GM19328 (cell line): ENCODE data around the gene ANGPTL4.
"Not testable (repeated sequence)": the region's sequence is repeated elsewhere in the genome, so short reads cannot be mapped to it uniquely, and the experiment has no call there.

Experiments used
- ATAC-seq: cut with Tn5 transposase; IDR thresholded peaks from one replicate; pipeline ENCODE4 v1.9.1; 2021; ENCODE audit warnings: mild to moderate bottlenecking, moderate library complexity; ENCODE audit not compliant: unreplicated experiment

The ANGPTL4 gene

GRCh38 chr19:8334458-8335342 lies 29.3 kb upstream of the ANGPTL4 start:
- ATAC-seq, result no peak

- no peak for ATAC-seq
These were observed 28.4 kb upstream of the ANGPTL4 start for GRCh38 chr19:8335343-8336071.

GRCh38 chr19:8336072-8336569 lies 27.8 kb upstream of the ANGPTL4 start:
- no peak for ATAC-seq

- no peak for ATAC-seq
These were observed 27.3 kb upstream of the ANGPTL4 start for GRCh38 chr19:8336660-8337059.

- no peak for ATAC-seq
These were observed 26.2 kb upstream of the ANGPTL4 start for GRCh38 chr19:8337728-8338127.

- no peak for ATAC-seq
These were observed 25.1 kb upstream of the ANGPTL4 start for GRCh38 chr19:8338835-8339234.

GRCh38 chr19:8340341-8341096 lies 23.4 kb upstream of the ANGPTL4 start:
- ATAC-seq, result no peak

- ATAC-seq, result not testable (repeated sequence)
These were observed 22.5 kb upstream of the ANGPTL4 start for GRCh38 chr19:8341504-8341903.

GRCh38 chr19:8342316-8342683 lies 21.7 kb upstream of the ANGPTL4 start:
- no peak for ATAC-seq

- ATAC-seq, result peak; percentile 72
These were observed 21.1 kb upstream of the ANGPTL4 start, which contains the start of gene KANK3 for GRCh38 chr19:8342684-8343482. KANK3 (minus strand) TSS chr19:8343262; CDS start chr19:8337828, 5,434 bp downstream.

GRCh38 chr19:8343483-8343844 lies 20.5 kb upstream of the ANGPTL4 start:
- no peak for ATAC-seq

- not testable (repeated sequence) for ATAC-seq
These were observed 14.2 kb upstream of the ANGPTL4 start for GRCh38 chr19:8349629-8350372.

- no peak for ATAC-seq
These were observed 11.7 kb upstream of the ANGPTL4 start for GRCh38 chr19:8352134-8352827.

GRCh38 chr19:8352845-8353244 lies 11.1 kb upstream of the ANGPTL4 start:
- ATAC-seq, result not testable (repeated sequence)

GRCh38 chr19:8355631-8356402 lies 8.1 kb upstream of the ANGPTL4 start:
- no peak for ATAC-seq

- ATAC-seq, result no peak
These were observed 6.9 kb upstream of the ANGPTL4 start for GRCh38 chr19:8357007-8357521.

- ATAC-seq, result no peak
These were observed 5.0 kb upstream of the ANGPTL4 start for GRCh38 chr19:8358948-8359347.

- no peak for ATAC-seq
These were observed 3.8 kb upstream of the ANGPTL4 start for GRCh38 chr19:8360196-8360595.
